Measurements from ENCODE around the gene NPC2. TPM values are rescaled to one million over a fixed set of nuclear protein-coding genes. Genes with fewer than 3 reads are reported as not detected.

Gene NPC2
- total and polyA plus RNA-seq, 4 donors = 204 to 389 (median 261) TPM

- no peak overlapping the region for H3K4me3 ChIP-seq (ENCODE audit: low read length in 2 of 2)
- no peak for DNase-seq
- H3K27ac ChIP-seq (ENCODE audit: low read depth in 1 of 2, low read length in 2 of 2) = no peak overlapping the region
- H3K4me1 ChIP-seq (ENCODE audit: control insufficient read depth in 1 of 2, insufficient read depth in 2 of 2, low read length in 2 of 2) = no peaks in the 10 kb centered on the region
- ATAC-seq (ENCODE audit: low FRiP score) = no peak
- 88 to 89% methylated on average over 10 of the region's 10 CpGs for WGBS, 2 donors
- peaks cover 0 to 4% of the 10 kb centered on the region in 2 donors for H3K36me3 ChIP-seq (ENCODE audit: control insufficient read depth in 1 of 2, insufficient read depth in 2 of 2, low read length in 1 of 2)
- H3K27me3 ChIP-seq (ENCODE audit: control insufficient read depth in 1 of 2, insufficient read depth in 2 of 2, low read length in 1 of 2) = no peaks in the 10 kb centered on the region
- intact Hi-C loops (cut with DNase I) = no loop called here
- H3K9me3 ChIP-seq (ENCODE audit: control insufficient read depth, low read length) = no peaks in the 10 kb centered on the region
Measured at GRCh38 chr14:74532246-74532645, 39.1 kb upstream of the NPC2 start.

DNA sequence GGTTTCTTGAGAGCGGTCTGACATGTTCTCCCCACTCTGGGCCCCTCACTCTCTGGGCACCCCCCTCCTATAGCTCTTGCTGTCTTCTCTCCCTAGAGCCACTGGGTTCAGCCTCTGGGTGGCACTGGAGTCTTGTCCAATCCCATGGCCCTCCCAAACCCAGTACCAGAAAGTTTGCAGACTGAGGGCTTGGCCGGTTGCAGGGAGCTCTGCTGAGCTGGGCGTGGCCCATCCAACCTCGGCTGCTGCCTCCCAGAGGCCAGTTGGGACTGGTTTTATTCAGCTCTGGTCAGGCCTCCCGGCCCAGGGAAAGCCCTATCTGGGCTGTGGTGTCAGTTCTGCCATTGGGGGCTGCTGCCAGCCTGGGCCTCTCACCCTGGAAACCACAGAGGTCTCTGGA, 38.4 kb upstream of the NPC2 start:
- Histone ChIP-seq H3K27ac (ENCODE audit: low read depth in 1 of 2, low read length in 2 of 2) (no peak overlapping the region), H3K36me3 (ENCODE audit: control insufficient read depth in 1 of 2, insufficient read depth in 2 of 2, low read length in 1 of 2) (peaks cover 0 to 4% of the 10 kb centered on the region in 2 donors), H3K4me1 (ENCODE audit: control insufficient read depth in 1 of 2, insufficient read depth in 2 of 2, low read length in 2 of 2) (no peaks in the 10 kb centered on the region), H3K27me3 (ENCODE audit: control insufficient read depth in 1 of 2, insufficient read depth in 2 of 2, low read length in 1 of 2) (no peaks in the 10 kb centered on the region), H3K9me3 (ENCODE audit: control insufficient read depth, low read length) (no peaks in the 10 kb centered on the region), H3K4me3 (ENCODE audit: low read length in 2 of 2) (no peak overlapping the region)
- intact Hi-C loops (cut with DNase I) = no loop called here
- 40 to 46% methylated on average over 5 of the region's 5 CpGs for WGBS, 2 donors
- ATAC-seq (ENCODE audit: low FRiP score) (peak; percentile 46), DNase-seq (peak in 1 of 2 donors; percentile 83)

- WGBS, 2 donors = 85 to 86% methylated on average over 3 of the region's 3 CpGs
- DNase-seq = no peak
- Histone ChIP-seq H3K4me3 (ENCODE audit: low read length in 2 of 2) (no peak overlapping the region), H3K27me3 (ENCODE audit: control insufficient read depth in 1 of 2, insufficient read depth in 2 of 2, low read length in 1 of 2) (no peaks in the 10 kb centered on the region), H3K9me3 (ENCODE audit: control insufficient read depth, low read length) (no peaks in the 10 kb centered on the region), H3K4me1 (ENCODE audit: control insufficient read depth in 1 of 2, insufficient read depth in 2 of 2, low read length in 2 of 2) (no peaks in the 10 kb centered on the region), H3K36me3 (ENCODE audit: control insufficient read depth in 1 of 2, insufficient read depth in 2 of 2, low read length in 1 of 2) (peaks cover 0 to 4% of the 10 kb centered on the region in 2 donors), H3K27ac (ENCODE audit: low read depth in 1 of 2, low read length in 2 of 2) (no peak overlapping the region)
- ATAC-seq (ENCODE audit: low FRiP score) = no peak
- intact Hi-C loops (cut with DNase I) = no loop called here
Measured at GRCh38 chr14:74531006-74531405, 37.9 kb upstream of the NPC2 start.

DNA sequence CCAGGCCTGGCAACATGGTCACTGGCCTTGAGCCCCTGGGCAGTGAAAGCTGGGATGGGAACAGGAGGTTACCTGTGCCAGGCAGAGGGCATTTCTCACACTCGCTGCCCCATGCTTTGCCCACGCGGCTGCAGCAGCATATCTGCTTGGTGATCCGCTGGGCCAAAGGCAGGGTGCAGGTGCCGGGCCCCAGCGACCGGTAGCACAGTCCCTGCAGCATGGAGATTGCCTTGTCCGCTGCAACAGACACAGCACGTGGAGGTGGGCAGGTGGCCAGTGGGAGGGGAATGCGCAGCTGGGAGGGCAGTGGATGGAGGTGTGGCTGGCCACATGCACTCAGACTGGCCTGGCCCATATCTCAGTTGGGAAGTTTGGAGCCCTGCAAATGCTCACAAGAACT, 35.8 kb upstream of the NPC2 start:
- H3K36me3 ChIP-seq (ENCODE audit: control insufficient read depth in 1 of 2, insufficient read depth in 2 of 2, low read length in 1 of 2) = peaks cover 0 to 4% of the 10 kb centered on the region in 2 donors
- no peak for ATAC-seq (ENCODE audit: low FRiP score)
- H3K4me3 ChIP-seq (ENCODE audit: low read length in 2 of 2) = no peak overlapping the region
- no peaks in the 10 kb centered on the region for H3K27me3 ChIP-seq (ENCODE audit: control insufficient read depth in 1 of 2, insufficient read depth in 2 of 2, low read length in 1 of 2)
- intact Hi-C loops (cut with DNase I) = no loop called here
- WGBS, 2 donors = 60 to 68% methylated on average over 10 of the region's 10 CpGs
- DNase-seq = no peak
- H3K27ac ChIP-seq (ENCODE audit: low read depth in 1 of 2, low read length in 2 of 2) = no peak overlapping the region
- no peaks in the 10 kb centered on the region for H3K4me1 ChIP-seq (ENCODE audit: control insufficient read depth in 1 of 2, insufficient read depth in 2 of 2, low read length in 2 of 2)
- H3K9me3 ChIP-seq (ENCODE audit: control insufficient read depth, low read length) = no peaks in the 10 kb centered on the region

DNA sequence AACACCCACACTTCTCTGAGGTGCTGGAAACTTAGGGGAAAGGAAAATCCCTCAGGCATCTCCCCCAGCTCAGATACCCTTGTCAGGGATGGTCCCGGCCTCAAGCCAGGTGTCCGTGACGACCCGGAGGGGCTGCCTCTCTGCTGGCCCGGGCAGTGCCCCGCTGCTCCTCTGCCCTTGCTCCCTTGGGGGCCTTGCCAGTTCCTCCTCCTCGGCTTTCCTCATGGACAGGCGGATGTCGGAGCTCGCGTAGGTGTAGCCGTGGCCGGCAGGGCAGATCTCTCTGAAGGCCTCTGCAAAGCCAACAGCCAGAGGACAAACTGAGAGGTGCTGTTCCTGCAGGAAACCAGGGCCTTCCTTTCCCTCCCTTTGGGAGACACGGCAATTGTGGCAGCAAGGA, 35.3 kb upstream of the NPC2 start:
- Histone ChIP-seq H3K9me3 (ENCODE audit: control insufficient read depth, low read length) (no peaks in the 10 kb centered on the region), H3K4me1 (ENCODE audit: control insufficient read depth in 1 of 2, insufficient read depth in 2 of 2, low read length in 2 of 2) (no peaks in the 10 kb centered on the region), H3K27ac (ENCODE audit: low read depth in 1 of 2, low read length in 2 of 2) (no peak overlapping the region), H3K36me3 (ENCODE audit: control insufficient read depth in 1 of 2, insufficient read depth in 2 of 2, low read length in 1 of 2) (peaks cover 0 to 4% of the 10 kb centered on the region in 2 donors), H3K27me3 (ENCODE audit: control insufficient read depth in 1 of 2, insufficient read depth in 2 of 2, low read length in 1 of 2) (no peaks in the 10 kb centered on the region), H3K4me3 (ENCODE audit: low read length in 2 of 2) (no peak overlapping the region)
- no peak for ATAC-seq (ENCODE audit: low FRiP score)
- 81% methylated on average over 13 to 14 of the region's 14 CpGs for WGBS, 2 donors
- intact Hi-C loops (cut with DNase I) = no loop called here
- DNase-seq = no peak

GRCh38 chr14:74527736-74528280, 34.7 kb upstream of the NPC2 start:
- no peak overlapping the region for H3K4me3 ChIP-seq (ENCODE audit: low read length in 2 of 2)
- H3K4me1 ChIP-seq (ENCODE audit: control insufficient read depth in 1 of 2, insufficient read depth in 2 of 2, low read length in 2 of 2) = no peaks in the 10 kb centered on the region
- no peaks in the 10 kb centered on the region for H3K27me3 ChIP-seq (ENCODE audit: control insufficient read depth in 1 of 2, insufficient read depth in 2 of 2, low read length in 1 of 2)
- ATAC-seq (ENCODE audit: low FRiP score) = no peak
- no peak overlapping the region for H3K27ac ChIP-seq (ENCODE audit: low read depth in 1 of 2, low read length in 2 of 2)
- H3K36me3 ChIP-seq (ENCODE audit: control insufficient read depth in 1 of 2, insufficient read depth in 2 of 2, low read length in 1 of 2) = peaks cover 0 to 4% of the 10 kb centered on the region in 2 donors
- intact Hi-C loops (cut with DNase I) = no loop called here
- H3K9me3 ChIP-seq (ENCODE audit: control insufficient read depth, low read length) = no peaks in the 10 kb centered on the region
- 63 to 64% methylated on average over 10 of the region's 10 CpGs for WGBS, 2 donors
- no peak for DNase-seq

DNA sequence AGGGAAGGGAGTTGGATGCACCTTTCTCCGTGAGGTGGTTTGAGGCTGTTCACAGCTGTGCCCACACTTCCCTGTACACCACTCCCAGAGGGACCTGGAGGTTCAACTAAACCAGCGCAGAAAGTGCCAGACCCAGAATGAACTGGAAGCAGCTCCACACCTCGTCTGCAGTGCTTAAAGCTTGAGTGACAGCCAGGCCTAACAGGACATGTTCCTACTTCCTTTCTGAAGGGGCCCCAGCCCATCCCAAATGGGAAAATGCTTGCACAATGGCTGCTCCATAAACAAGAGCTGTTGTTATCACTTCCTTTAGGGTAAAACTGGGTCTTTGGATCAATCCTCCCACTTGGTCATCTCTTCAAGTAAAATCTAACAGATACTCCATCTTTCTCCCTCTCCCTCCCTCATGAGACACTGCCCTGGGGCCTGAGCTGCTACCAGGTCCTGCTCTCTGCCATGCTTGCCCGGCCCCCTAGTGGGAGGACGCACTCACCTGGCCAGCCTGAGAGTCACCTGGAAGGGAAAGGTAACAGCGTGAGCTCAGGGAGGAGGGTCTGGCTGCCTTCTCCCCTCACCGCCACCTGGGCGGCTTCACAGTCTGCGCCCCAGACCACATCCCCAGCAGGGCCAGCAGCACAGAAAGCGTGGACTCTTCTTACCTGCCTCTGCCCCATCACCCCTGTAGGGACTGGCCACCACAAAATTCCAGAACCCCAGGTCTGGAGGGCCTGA, 33.9 kb upstream of the NPC2 start:
- intact Hi-C loops (cut with DNase I) = no loop called here
- Histone ChIP-seq H3K36me3 (ENCODE audit: control insufficient read depth in 1 of 2, insufficient read depth in 2 of 2, low read length in 1 of 2) (no peaks in the 10 kb centered on the region), H3K27ac (ENCODE audit: low read depth in 1 of 2, low read length in 2 of 2) (no peak overlapping the region)

DNA sequence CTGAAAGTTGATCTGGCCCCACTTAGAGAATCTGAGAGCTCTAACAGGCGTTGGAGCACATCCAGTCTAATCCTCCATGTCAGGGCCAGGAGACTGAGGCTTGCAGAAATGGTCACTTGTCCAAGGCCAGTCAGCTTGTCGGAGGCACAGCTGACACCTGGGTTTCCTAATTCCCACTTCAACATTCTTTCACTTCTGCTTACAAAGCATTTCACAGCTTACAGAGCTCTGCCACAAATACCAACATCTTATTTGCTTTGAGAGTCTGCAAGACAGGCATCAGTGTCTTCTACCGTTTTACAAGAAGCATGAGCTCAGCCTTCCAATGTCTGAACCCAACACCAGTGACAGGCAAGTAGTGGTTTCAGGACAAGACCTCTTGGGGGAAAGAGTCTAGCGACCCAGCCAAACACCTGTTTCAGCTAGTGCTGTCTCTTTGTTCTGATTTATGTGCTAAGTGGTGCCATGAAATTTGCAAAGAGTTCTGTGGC, 32.3 kb upstream of the NPC2 start:
- no peak overlapping the region for H3K4me3 ChIP-seq (ENCODE audit: low read length in 2 of 2)
- intact Hi-C loops (cut with DNase I) = no loop called here
- no peaks in the 10 kb centered on the region for H3K36me3 ChIP-seq (ENCODE audit: control insufficient read depth in 1 of 2, insufficient read depth in 2 of 2, low read length in 1 of 2)
- H3K27ac ChIP-seq (ENCODE audit: low read depth in 1 of 2, low read length in 2 of 2) = peak overlapping the region in 1 of 2 donors; percentile 54
- no peaks in the 10 kb centered on the region for H3K27me3 ChIP-seq (ENCODE audit: control insufficient read depth in 1 of 2, insufficient read depth in 2 of 2, low read length in 1 of 2)
- H3K9me3 ChIP-seq (ENCODE audit: control insufficient read depth, low read length) = no peaks in the 10 kb centered on the region
- 50 to 53% methylated on average over 4 of the region's 4 CpGs for WGBS, 2 donors
- DNase-seq = no peak
- ATAC-seq (ENCODE audit: low FRiP score) = no peak
- no peaks in the 10 kb centered on the region for H3K4me1 ChIP-seq (ENCODE audit: control insufficient read depth in 1 of 2, insufficient read depth in 2 of 2, low read length in 2 of 2)

More for the DNA sequence above, 33.9 kb upstream of the NPC2 start:
- H3K4me3 ChIP-seq (ENCODE audit: low read length in 2 of 2) = no peak overlapping the region
- H3K4me1 ChIP-seq (ENCODE audit: control insufficient read depth in 1 of 2, insufficient read depth in 2 of 2, low read length in 2 of 2) = no peaks in the 10 kb centered on the region
- DNase-seq (no peak), ATAC-seq (ENCODE audit: low FRiP score) (no peak)
- H3K9me3 ChIP-seq (ENCODE audit: control insufficient read depth, low read length) = no peaks in the 10 kb centered on the region
- H3K27me3 ChIP-seq (ENCODE audit: control insufficient read depth in 1 of 2, insufficient read depth in 2 of 2, low read length in 1 of 2) = no peaks in the 10 kb centered on the region
- WGBS, 2 donors = 73 to 74% methylated on average over 10 of the region's 10 CpGs

GRCh38 chr14:74524812-74525135, 31.7 kb upstream of the NPC2 start:
- no peak for ATAC-seq (ENCODE audit: low FRiP score)
- peak overlapping the region in 1 of 2 donors; percentile 54 for H3K27ac ChIP-seq (ENCODE audit: low read depth in 1 of 2, low read length in 2 of 2)
- intact Hi-C loops (cut with DNase I) = no loop called here

More at GRCh38 chr14:74524812-74525135, 31.7 kb upstream of the NPC2 start:
- Histone ChIP-seq H3K4me3 (ENCODE audit: low read length in 2 of 2) (no peak overlapping the region), H3K27me3 (ENCODE audit: control insufficient read depth in 1 of 2, insufficient read depth in 2 of 2, low read length in 1 of 2) (no peaks in the 10 kb centered on the region), H3K36me3 (ENCODE audit: control insufficient read depth in 1 of 2, insufficient read depth in 2 of 2, low read length in 1 of 2) (no peaks in the 10 kb centered on the region), H3K4me1 (ENCODE audit: control insufficient read depth in 1 of 2, insufficient read depth in 2 of 2, low read length in 2 of 2) (no peaks in the 10 kb centered on the region), H3K9me3 (ENCODE audit: control insufficient read depth, low read length) (no peaks in the 10 kb centered on the region)
- no peak for DNase-seq

Data from aorta (tissue), 5 donors.